ENCODE measurements around the gene ADNP. TPM values are rescaled to one million over a fixed set of nuclear protein-coding genes. Genes with fewer than 3 reads are reported as not detected.
A peak's percentile ranks its signal among the peaks of the same experiment; 100 is the strongest.

Gene ADNP
- total and polyA plus RNA-seq, 2 of the 13 experiments (the other 11 are each of a cell fraction or from before 2014, with no cell fraction given), result 21.0 to 21.5 TPM

DNA sequence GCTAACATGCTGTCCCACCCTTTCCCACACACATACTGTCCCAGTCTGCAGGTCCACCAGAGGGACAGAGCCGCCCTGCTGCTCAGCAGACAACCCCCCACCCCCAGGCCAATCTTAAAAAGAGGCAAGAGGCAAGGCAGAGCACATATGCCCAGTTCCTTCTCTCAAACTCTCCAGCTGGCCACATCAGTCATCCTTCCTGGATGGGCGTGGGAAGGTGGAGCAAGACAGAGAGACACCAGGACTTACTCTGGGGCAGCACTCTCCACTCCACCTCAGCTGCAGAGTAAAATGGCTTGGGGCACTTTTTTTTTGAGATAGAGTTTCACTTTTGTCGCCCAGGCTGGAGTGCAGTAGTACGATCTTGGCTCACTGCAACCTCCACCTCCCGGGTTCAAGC lies 38.2 kb upstream of the ADNP start:
- no peak for DNase-seq (ENCODE audit: low spot score)
- TF ChIP-seq PCBP1 (IDR thresholded peaks at IDR 0.05; ENCODE audit: borderline replicate concordance, low read depth, low read length) (no peak), ATAD3A (CRISPR knock-in tag; IDR thresholded peaks at IDR 0.05) (no peak)
- H3K36me3 ChIP-seq (replicated peaks in 1 of 2; ENCODE audit: control insufficient read depth in 1 of 2, insufficient read depth in 2 of 2, low read length in 2 of 2), result no peaks in the 10 kb centered on the region
- BruUV-seq (replicated peaks), result no TSS peak
- ChIA-PET POLR2A (interaction anchor here (3.2 kb wide), 1 partner anchor 11 kb away, joined by 16 read pairs; the partner anchor contains the start of genes DPM1 and MOCS3), CTCF (ENCODE audit: low intra/inter-chr PET ratio, low total read pairs) (no interaction called here)
- no peaks in the 10 kb centered on the region for H3K79me2 ChIP-seq (ENCODE audit: insufficient read depth, low read length)
- no peak overlapping the region for H3K9ac ChIP-seq (ENCODE audit: insufficient read depth, low read depth, low read length)
- no peaks in the 10 kb centered on the region for H3K9me3 ChIP-seq (ENCODE audit: low read length)
- no peak for FAIRE-seq
- in situ Hi-C loops (cut with HindIII; ENCODE audit: extremely low pct_ligation_motif_present, low pct_unique_long_range_greater_than_20kb), result no loop called here
- H2AFZ ChIP-seq (ENCODE audit: low read length), result no peak overlapping the region
- no peak overlapping the region for H3K27ac ChIP-seq (ENCODE audit: extremely low read length, insufficient read depth, low read length)
- no peaks in the 10 kb centered on the region for H3K4me1 ChIP-seq (ENCODE audit: insufficient read depth, low read length)
- no peak overlapping the region for H3K4me2 ChIP-seq (ENCODE audit: low read depth, low read length)
- no peaks in the 10 kb centered on the region for H4K20me1 ChIP-seq (ENCODE audit: insufficient read depth, low read length)
- H3K27me3 ChIP-seq (ENCODE audit: control insufficient read depth in 1 of 2, insufficient read depth in 2 of 2, low read length in 2 of 2), result peaks cover 7 to 46% of the 10 kb centered on the region in 2 experiments; a peak in 4 of 5 replicates
- ATAC-seq, result no peak
- H3K4me3 ChIP-seq (replicated peaks in 1 of 3; ENCODE audit: insufficient read depth in 1 of 3, low read depth in 2 of 3, low read length in 3 of 3), result no peak overlapping the region
- 47% methylated on average over 5 of the region's 5 CpGs for WGBS (ENCODE audit: low lambda C conversion rate)
- intact Hi-C loops (cut with micrococcal nuclease; ENCODE audit: unreplicated experiment), result no loop called here

DNA sequence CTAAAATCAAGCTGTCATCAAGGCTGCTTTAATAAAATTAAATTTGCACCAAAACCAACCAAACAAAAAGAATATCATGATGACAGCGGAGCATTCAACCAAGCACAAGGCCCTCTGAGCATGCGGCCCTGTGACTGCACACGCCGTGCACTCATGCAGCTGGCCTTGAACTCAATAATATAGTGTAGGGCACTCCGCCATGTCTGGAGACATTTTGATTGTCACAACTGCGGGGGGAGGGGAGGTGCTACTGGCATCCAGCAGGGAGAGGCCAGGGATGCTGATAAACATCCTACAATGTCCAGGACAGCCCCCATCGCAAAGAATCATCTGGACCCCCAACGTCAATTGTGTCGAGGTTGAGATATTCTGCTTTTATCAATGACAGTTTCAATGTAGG lies 37.1 kb upstream of the ADNP start:
- no peaks in the 10 kb centered on the region for H3K9me3 ChIP-seq (ENCODE audit: low read length)
- H3K79me2 ChIP-seq (ENCODE audit: insufficient read depth, low read length), result no peaks in the 10 kb centered on the region
- no peaks in the 10 kb centered on the region for H3K4me1 ChIP-seq (ENCODE audit: insufficient read depth, low read length)
- peaks cover 7 to 43% of the 10 kb centered on the region in 2 experiments; a peak in 4 of 5 replicates for H3K27me3 ChIP-seq (ENCODE audit: control insufficient read depth in 1 of 2, insufficient read depth in 2 of 2, low read length in 2 of 2)
- DNase-seq (ENCODE audit: low spot score) (no peak), ATAC-seq (no peak), FAIRE-seq (no peak)
- in situ Hi-C loops (cut with HindIII; ENCODE audit: extremely low pct_ligation_motif_present, low pct_unique_long_range_greater_than_20kb) (no loop called here), intact Hi-C loops (cut with micrococcal nuclease; ENCODE audit: unreplicated experiment) (no loop called here)
- ChIA-PET POLR2A (interaction anchor here (3.2 kb wide), 1 partner anchor 10 kb away, joined by 16 read pairs; the partner anchor contains the start of genes DPM1 and MOCS3), CTCF (ENCODE audit: low intra/inter-chr PET ratio, low total read pairs) (no interaction called here)
- WGBS (ENCODE audit: low lambda C conversion rate), result 43% methylated on average over 9 of the region's 9 CpGs
- no peak overlapping the region for H2AFZ ChIP-seq (ENCODE audit: low read length)
- no peak overlapping the region for H3K9ac ChIP-seq (ENCODE audit: insufficient read depth, low read depth, low read length)
- no TSS peak for BruUV-seq (replicated peaks)
- no peak overlapping the region for H3K4me2 ChIP-seq (ENCODE audit: low read depth, low read length)
- no peak overlapping the region for H3K27ac ChIP-seq (ENCODE audit: extremely low read length, insufficient read depth, low read length)
- no peak overlapping the region for H3K4me3 ChIP-seq (replicated peaks in 1 of 3; ENCODE audit: insufficient read depth in 1 of 3, low read depth in 2 of 3, low read length in 3 of 3)
- H3K36me3 ChIP-seq (replicated peaks in 1 of 2; ENCODE audit: control insufficient read depth in 1 of 2, insufficient read depth in 2 of 2, low read length in 2 of 2), result no peaks in the 10 kb centered on the region
- H4K20me1 ChIP-seq (ENCODE audit: insufficient read depth, low read length), result no peaks in the 10 kb centered on the region
- TF ChIP-seq YY1 (IDR thresholded peaks at IDR 0.05; ENCODE audit: insufficient read depth, insufficient replicate concordance, low read depth, low read length) (peak; percentile 20), SALL1 (CRISPR knock-in tag; IDR thresholded peaks at IDR 0.05) (peak; percentile 15; the same call in 1 of the 2 replicates), CREB1 (IDR thresholded peaks at IDR 0.05) (0 out of 2 replicates have a peak, but pooled peaks have one; percentile 6), CREB1 (CRISPR knock-in tag; IDR thresholded peaks at IDR 0.05) (no peak), GATAD1 (CRISPR knock-in tag; IDR thresholded peaks at IDR 0.05) (no peak), REL (CRISPR knock-in tag; conservative IDR thresholded peaks at IDR 0.05) (no peak)
- TF ChIP-seq, protein P1, sequence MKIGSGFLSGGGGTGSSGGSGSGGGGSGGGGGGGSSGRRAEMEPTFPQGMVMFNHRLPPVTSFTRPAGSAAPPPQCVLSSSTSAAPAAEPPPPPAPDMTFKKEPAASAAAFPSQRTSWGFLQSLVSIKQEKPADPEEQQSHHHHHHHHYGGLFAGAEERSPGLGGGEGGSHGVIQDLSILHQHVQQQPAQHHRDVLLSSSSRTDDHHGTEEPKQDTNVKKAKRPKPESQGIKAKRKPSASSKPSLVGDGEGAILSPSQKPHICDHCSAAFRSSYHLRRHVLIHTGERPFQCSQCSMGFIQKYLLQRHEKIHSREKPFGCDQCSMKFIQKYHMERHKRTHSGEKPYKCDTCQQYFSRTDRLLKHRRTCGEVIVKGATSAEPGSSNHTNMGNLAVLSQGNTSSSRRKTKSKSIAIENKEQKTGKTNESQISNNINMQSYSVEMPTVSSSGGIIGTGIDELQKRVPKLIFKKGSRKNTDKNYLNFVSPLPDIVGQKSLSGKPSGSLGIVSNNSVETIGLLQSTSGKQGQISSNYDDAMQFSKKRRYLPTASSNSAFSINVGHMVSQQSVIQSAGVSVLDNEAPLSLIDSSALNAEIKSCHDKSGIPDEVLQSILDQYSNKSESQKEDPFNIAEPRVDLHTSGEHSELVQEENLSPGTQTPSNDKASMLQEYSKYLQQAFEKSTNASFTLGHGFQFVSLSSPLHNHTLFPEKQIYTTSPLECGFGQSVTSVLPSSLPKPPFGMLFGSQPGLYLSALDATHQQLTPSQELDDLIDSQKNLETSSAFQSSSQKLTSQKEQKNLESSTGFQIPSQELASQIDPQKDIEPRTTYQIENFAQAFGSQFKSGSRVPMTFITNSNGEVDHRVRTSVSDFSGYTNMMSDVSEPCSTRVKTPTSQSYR (CRISPR knock-in tag; IDR thresholded peaks at IDR 0.05; ENCODE audit: borderline replicate concordance), result peak; percentile 34; the same call in 1 of the 2 replicates

All from HepG2 (cell line).